Neural cell (in vitro differentiated cells): ENCODE measurements around the gene LOXHD1. TPM values are rescaled to one million over a fixed set of nuclear protein-coding genes. Genes with fewer than 3 reads are reported as not detected.

Experiments
- H2AFZ ChIP-seq: fragments of 200-600, 300-800 bp; sonication (generic), shearing (Covaris generic); 2 replicates; pipeline ENCODE4 v1.6.0; 2014; ENCODE audit warnings: low read depth, mild to moderate bottlenecking, antibody characterized with exemption, low read length, moderate library complexity
- H3F3A ChIP-seq: fragments of 200-600 bp; shearing (Covaris generic); 2 replicates; pipeline ENCODE4 v1.6.1; 2016; ENCODE audit warnings: mild to moderate bottlenecking, moderate library complexity, mixed read lengths, antibody characterized with exemption, low read length; ENCODE audit not compliant: insufficient read depth, poor library complexity, severe bottlenecking
- H3K27ac ChIP-seq: fragments of 200-600, 300-800 bp; sonication (generic), shearing (Covaris generic); 2 replicates; pipeline ENCODE4 v1.5.1; 2014; ENCODE audit warnings: mild to moderate bottlenecking, low read length, moderate library complexity
- H3K27me3 ChIP-seq: fragments of 300-800, 200-600 bp; sonication (generic), shearing (Covaris generic); 2 replicates; pipeline ENCODE4 v1.6.0; 2014; ENCODE audit warnings: mild to moderate bottlenecking, low read depth, low read length, moderate library complexity; ENCODE audit not compliant: insufficient read depth
- H3K36me3 ChIP-seq: fragments of 300-800, 200-600 bp; sonication (generic), shearing (Covaris generic); 2 replicates; pipeline ENCODE4 v1.5.1; 2014; ENCODE audit warnings: mild to moderate bottlenecking, antibody characterized with exemption, low read length, moderate library complexity; ENCODE audit not compliant: insufficient read depth
- H3K4me2 ChIP-seq: fragments of 300-800, 200-600 bp; sonication (generic), shearing (Covaris generic); 2 replicates; pipeline ENCODE4 v1.6.0; 2014; ENCODE audit warnings: mild to moderate bottlenecking, low read length
- H3K4me3 ChIP-seq: fragments of 300-800, 200-600 bp; sonication (generic), shearing (Covaris generic); 2 replicates; pipeline ENCODE4 v1.5.1; 2014; ENCODE audit warnings: mild to moderate bottlenecking, low read length, moderate library complexity
- H3K79me2 ChIP-seq: fragments of 200-600 bp; shearing (Covaris generic); replicated peaks from 2 replicates; pipeline ENCODE4 v1.6.0; 2014; ENCODE audit warnings: mild to moderate bottlenecking, low read length, moderate library complexity; ENCODE audit not compliant: insufficient read depth
- H3K9ac ChIP-seq: fragments of 300-800, 200-600 bp; sonication (generic), shearing (Covaris generic); 2 replicates; pipeline ENCODE4 v1.6.1; 2016; ENCODE audit warnings: mild to moderate bottlenecking, low read length, mixed read lengths
- H3K9me2 ChIP-seq: fragments of 200-600 bp; shearing (Covaris generic); 2 replicates; pipeline ENCODE4 v1.6.1; 2016; ENCODE audit warnings: mild to moderate bottlenecking, low read length, mixed read lengths; ENCODE audit not compliant: insufficient read depth
- H3K9me3 ChIP-seq: fragments of 200-600, 300-800 bp; sonication (generic), shearing (Covaris generic); 2 replicates; pipeline ENCODE4 v1.6.1; 2016; ENCODE audit warnings: mild to moderate bottlenecking, mixed run types, low read length, moderate library complexity, mixed read lengths
- H4K20me1 ChIP-seq: fragments of 200-600 bp; shearing (Covaris generic); 2 replicates; pipeline ENCODE4 v1.6.1; 2016; ENCODE audit warnings: mild to moderate bottlenecking, mixed run types; ENCODE audit not compliant: insufficient read depth
- EP300 ChIP-seq: fragments of 450-650 bp; conservative IDR thresholded peaks from 2 replicates; pipeline ENCODE4 v1.6.1; 2014; ENCODE audit warnings: antibody characterized with exemption, mild to moderate bottlenecking, moderate library complexity; ENCODE audit not compliant: poor library complexity, severe bottlenecking
- EZH2 ChIP-seq: fragments of 200-600, 300-800 bp; shearing (Covaris generic), sonication (generic); IDR thresholded peaks from 2 replicates; pipeline ENCODE4 v1.6.1; 2014; ENCODE audit warnings: antibody characterized with exemption, low read length, borderline replicate concordance, mild to moderate bottlenecking; ENCODE audit not compliant: insufficient read depth, poor library complexity, severe bottlenecking
- MXI1 ChIP-seq: fragments of 450-650 bp; conservative IDR thresholded peaks from 2 replicates; pipeline ENCODE4 v1.6.1; 2014; ENCODE audit warnings: antibody characterized with exemption, mild to moderate bottlenecking; ENCODE audit not compliant: poor library complexity, severe bottlenecking
- POLR2AphosphoS5 ChIP-seq: IDR thresholded peaks from 2 replicates; pipeline ENCODE4 v1.6.1; 2012
- RAD21 ChIP-seq: fragments of 450-650 bp; conservative IDR thresholded peaks from 2 replicates; pipeline ENCODE4 v1.6.1; 2014; ENCODE audit warnings: antibody characterized with exemption, mild to moderate bottlenecking, moderate library complexity
- SMC3 ChIP-seq: fragments of 450-650 bp; conservative IDR thresholded peaks from 2 replicates; pipeline ENCODE4 v1.6.1; 2014; ENCODE audit warnings: antibody characterized with exemption, mild to moderate bottlenecking, moderate library complexity; ENCODE audit not compliant: poor library complexity
- TAF1 ChIP-seq: IDR thresholded peaks from 2 replicates; pipeline ENCODE4 v1.6.1; 2012; ENCODE audit warnings: low read depth
- polyA plus RNA-seq: library from polyadenylated mRNA; depleted of rRNA; stranded (reverse); fragments of >200 nt; gene quantifications from 2 replicates; pipeline ENCODE4 v1.2.3, GENCODE V29; 2014
- TF ChIP-seq, protein P1 (sequence below): fragments of 450-650 bp; IDR thresholded peaks from 2 replicates; pipeline ENCODE4 v1.5.1; 2014; ENCODE audit warnings: antibody characterized with exemption, mild to moderate bottlenecking, moderate library complexity; ENCODE audit not compliant: poor library complexity, severe bottlenecking
- TF ChIP-seq, protein P2 (sequence below): IDR thresholded peaks from 2 replicates; pipeline ENCODE4 v1.6.1; 2012; ENCODE audit warnings: borderline replicate concordance

The LOXHD1 gene
- polyA plus RNA-seq, 1 donor from 2014 or later: not detected

DNA sequence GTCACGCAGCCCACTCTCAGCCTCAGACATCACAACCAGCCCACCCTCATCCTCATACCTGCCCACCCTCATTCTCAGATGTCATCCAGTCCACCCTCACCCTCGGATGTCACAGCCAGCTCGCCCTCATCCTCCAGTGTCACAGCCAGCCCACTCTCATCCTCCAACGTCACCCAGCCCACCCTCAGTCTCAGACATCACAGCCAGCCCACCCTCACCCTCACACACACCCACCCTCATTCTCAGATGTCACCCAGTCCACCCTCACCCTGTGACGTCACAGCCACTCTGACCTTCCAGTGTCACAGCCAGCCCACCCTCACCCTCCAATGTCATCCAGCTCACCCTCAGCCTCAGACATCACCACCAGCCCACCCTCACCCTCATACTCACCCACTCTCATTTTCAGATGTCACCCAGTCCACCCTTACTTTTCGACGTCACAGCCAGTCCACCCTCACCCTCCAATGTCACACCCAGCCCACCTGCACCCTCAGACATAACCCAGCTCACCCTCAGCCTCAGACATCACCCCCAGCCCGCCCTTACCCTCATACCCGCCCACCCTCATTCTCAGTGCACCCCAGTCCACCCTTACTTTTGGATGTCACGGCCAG is 100.3 kb downstream of the LOXHD1 start:
- Histone ChIP-seq H3K27ac (no peak overlapping the region), H3K27me3 (no peaks in the 10 kb centered on the region), H3K4me2 (no peak overlapping the region), H3K9me2 (no peaks in the 10 kb centered on the region), H3K9ac (no peak overlapping the region), H3K79me2 (no peaks in the 10 kb centered on the region), H3K4me3 (no peak overlapping the region), H3K36me3 (no peaks in the 10 kb centered on the region), H4K20me1 (no peaks in the 10 kb centered on the region), H3F3A (no peaks in the 10 kb centered on the region), H3K9me3 (no peaks in the 10 kb centered on the region), H2AFZ (no peak overlapping the region)
- TF ChIP-seq EP300: no peak

DNA sequence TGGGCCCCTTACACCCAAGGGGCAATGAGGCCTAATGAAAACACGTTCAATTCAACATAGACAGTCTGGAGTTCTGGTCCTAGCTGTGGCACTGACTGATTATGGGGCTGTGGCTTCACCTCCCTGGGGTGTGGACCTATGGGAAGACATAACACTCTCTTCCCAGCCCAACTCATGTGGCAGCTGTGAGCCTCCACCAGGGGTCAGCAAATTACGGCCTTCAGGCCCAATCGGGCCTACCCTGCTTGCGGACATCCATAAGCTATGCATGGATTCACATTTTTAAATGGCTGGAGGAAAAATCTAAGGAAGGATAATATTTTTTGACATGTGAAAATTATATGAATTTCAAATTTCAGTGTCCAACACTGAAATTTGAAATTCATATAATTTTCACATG is 101.3 kb downstream of the LOXHD1 start:
- no peak overlapping the region for H3K4me3 ChIP-seq
- TF ChIP-seq SMC3 (no peak), TAF1 (no peak), MXI1 (no peak), RAD21 (no peak), EP300 (no peak), POLR2AphosphoS5 (no peak), EZH2 (no peak)
- TF ChIP-seq, protein P1, sequence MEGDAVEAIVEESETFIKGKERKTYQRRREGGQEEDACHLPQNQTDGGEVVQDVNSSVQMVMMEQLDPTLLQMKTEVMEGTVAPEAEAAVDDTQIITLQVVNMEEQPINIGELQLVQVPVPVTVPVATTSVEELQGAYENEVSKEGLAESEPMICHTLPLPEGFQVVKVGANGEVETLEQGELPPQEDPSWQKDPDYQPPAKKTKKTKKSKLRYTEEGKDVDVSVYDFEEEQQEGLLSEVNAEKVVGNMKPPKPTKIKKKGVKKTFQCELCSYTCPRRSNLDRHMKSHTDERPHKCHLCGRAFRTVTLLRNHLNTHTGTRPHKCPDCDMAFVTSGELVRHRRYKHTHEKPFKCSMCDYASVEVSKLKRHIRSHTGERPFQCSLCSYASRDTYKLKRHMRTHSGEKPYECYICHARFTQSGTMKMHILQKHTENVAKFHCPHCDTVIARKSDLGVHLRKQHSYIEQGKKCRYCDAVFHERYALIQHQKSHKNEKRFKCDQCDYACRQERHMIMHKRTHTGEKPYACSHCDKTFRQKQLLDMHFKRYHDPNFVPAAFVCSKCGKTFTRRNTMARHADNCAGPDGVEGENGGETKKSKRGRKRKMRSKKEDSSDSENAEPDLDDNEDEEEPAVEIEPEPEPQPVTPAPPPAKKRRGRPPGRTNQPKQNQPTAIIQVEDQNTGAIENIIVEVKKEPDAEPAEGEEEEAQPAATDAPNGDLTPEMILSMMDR: no peak
- TF ChIP-seq, protein P2, sequence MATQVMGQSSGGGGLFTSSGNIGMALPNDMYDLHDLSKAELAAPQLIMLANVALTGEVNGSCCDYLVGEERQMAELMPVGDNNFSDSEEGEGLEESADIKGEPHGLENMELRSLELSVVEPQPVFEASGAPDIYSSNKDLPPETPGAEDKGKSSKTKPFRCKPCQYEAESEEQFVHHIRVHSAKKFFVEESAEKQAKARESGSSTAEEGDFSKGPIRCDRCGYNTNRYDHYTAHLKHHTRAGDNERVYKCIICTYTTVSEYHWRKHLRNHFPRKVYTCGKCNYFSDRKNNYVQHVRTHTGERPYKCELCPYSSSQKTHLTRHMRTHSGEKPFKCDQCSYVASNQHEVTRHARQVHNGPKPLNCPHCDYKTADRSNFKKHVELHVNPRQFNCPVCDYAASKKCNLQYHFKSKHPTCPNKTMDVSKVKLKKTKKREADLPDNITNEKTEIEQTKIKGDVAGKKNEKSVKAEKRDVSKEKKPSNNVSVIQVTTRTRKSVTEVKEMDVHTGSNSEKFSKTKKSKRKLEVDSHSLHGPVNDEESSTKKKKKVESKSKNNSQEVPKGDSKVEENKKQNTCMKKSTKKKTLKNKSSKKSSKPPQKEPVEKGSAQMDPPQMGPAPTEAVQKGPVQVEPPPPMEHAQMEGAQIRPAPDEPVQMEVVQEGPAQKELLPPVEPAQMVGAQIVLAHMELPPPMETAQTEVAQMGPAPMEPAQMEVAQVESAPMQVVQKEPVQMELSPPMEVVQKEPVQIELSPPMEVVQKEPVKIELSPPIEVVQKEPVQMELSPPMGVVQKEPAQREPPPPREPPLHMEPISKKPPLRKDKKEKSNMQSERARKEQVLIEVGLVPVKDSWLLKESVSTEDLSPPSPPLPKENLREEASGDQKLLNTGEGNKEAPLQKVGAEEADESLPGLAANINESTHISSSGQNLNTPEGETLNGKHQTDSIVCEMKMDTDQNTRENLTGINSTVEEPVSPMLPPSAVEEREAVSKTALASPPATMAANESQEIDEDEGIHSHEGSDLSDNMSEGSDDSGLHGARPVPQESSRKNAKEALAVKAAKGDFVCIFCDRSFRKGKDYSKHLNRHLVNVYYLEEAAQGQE: no peak
- H3K9me3 ChIP-seq: no peaks in the 10 kb centered on the region
- H2AFZ ChIP-seq: no peak overlapping the region
- H3K27ac ChIP-seq: no peak overlapping the region
- H3K9ac ChIP-seq: no peak overlapping the region
- no peaks in the 10 kb centered on the region for H4K20me1 ChIP-seq
- H3K36me3 ChIP-seq: no peaks in the 10 kb centered on the region
- no peaks in the 10 kb centered on the region for H3F3A ChIP-seq
- H3K79me2 ChIP-seq: no peaks in the 10 kb centered on the region
- H3K4me2 ChIP-seq: no peak overlapping the region
- no peaks in the 10 kb centered on the region for H3K27me3 ChIP-seq
- no peaks in the 10 kb centered on the region for H3K9me2 ChIP-seq

DNA sequence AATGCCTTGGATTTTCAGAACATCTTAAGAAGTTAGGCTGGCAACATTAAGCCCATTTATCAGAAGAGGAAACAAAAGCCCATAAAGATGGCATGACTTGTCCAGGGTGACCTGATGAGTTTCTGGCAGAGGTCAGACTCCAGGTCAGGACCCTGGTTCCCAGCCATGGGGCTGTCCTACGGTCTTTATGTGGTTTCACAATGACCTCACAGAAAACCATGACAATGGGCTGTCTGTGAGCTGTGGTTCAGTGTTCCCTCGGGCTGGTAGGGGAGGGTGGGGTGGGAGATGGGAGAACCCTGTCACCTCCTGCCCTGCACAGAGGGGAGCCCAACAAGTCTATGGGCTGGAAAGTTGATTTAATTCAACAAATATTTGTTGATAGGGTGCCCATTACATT is 101.8 kb downstream of the LOXHD1 start:
- no peak overlapping the region for H3K9ac ChIP-seq
- no peaks in the 10 kb centered on the region for H3F3A ChIP-seq
- no peaks in the 10 kb centered on the region for H3K36me3 ChIP-seq
- no peak overlapping the region for H3K4me2 ChIP-seq
- no peaks in the 10 kb centered on the region for H3K27me3 ChIP-seq
- no peaks in the 10 kb centered on the region for H3K9me2 ChIP-seq
- no peak overlapping the region for H3K27ac ChIP-seq
- H2AFZ ChIP-seq: no peak overlapping the region
- H3K4me3 ChIP-seq: no peak overlapping the region
- H3K79me2 ChIP-seq: no peaks in the 10 kb centered on the region
- no peaks in the 10 kb centered on the region for H3K9me3 ChIP-seq
- no peaks in the 10 kb centered on the region for H4K20me1 ChIP-seq
- TF ChIP-seq POLR2AphosphoS5: no peak
- no peak for TF ChIP-seq EZH2
- TF ChIP-seq, protein P2: no peak
- no peak for TF ChIP-seq SMC3
- TF ChIP-seq EP300: no peak
- TF ChIP-seq RAD21: no peak
